Glutamatergic neuron (in vitro differentiated cells): ENCODE data around the gene VPS13A. TPM values are rescaled to one million over a fixed set of nuclear protein-coding genes. Genes with fewer than 3 reads are reported as not detected.

Experiments used
- DNase-seq: peaks from one replicate; pipeline ENCODE4 v3.0.0; 2022
- H3K27ac Mint-ChIP-seq: one replicate; pipeline ENCODE4 v1.8.0; 2020; ENCODE audit warnings: mild to moderate bottlenecking, mixed read lengths, inconsistent platforms; ENCODE audit not compliant: unreplicated experiment
- H3K27me3 Mint-ChIP-seq: one replicate; pipeline ENCODE4 v1.8.0; 2020; ENCODE audit warnings: mild to moderate bottlenecking, moderate library complexity, mixed read lengths, inconsistent platforms; ENCODE audit not compliant: unreplicated experiment
- H3K36me3 Mint-ChIP-seq: one replicate; pipeline ENCODE4 v1.8.0; 2020; ENCODE audit warnings: mild to moderate bottlenecking, mixed read lengths, inconsistent platforms; ENCODE audit not compliant: unreplicated experiment
- H3K4me1 Mint-ChIP-seq: one replicate; pipeline ENCODE4 v1.8.0; 2020; ENCODE audit warnings: mild to moderate bottlenecking, low read depth, mixed read lengths, inconsistent platforms; ENCODE audit not compliant: unreplicated experiment
- H3K4me3 Mint-ChIP-seq: one replicate; pipeline ENCODE4 v1.8.0; 2020; ENCODE audit warnings: mild to moderate bottlenecking, mixed read lengths, inconsistent platforms; ENCODE audit not compliant: unreplicated experiment
- H3K9me3 Mint-ChIP-seq: one replicate; pipeline ENCODE4 v1.8.0; 2020; ENCODE audit warnings: mild to moderate bottlenecking, moderate library complexity, mixed read lengths, inconsistent platforms; ENCODE audit not compliant: unreplicated experiment
- CTCF ChIP-seq: fragments of 200-600 bp; sonication (generic); IDR thresholded peaks from one replicate; pipeline ENCODE4 v1.5.0; 2021; ENCODE audit not compliant: partially characterized antibody, unreplicated experiment
- total RNA-seq: library from RNA; stranded (reverse); fragmentation: NEBNext Ultra II Directional; extraction: Animal tissue kit (Norgen Biotek cat#: 25700); gene quantifications from one replicate; pipeline ENCODE4 v1.2.1, GENCODE V29; 2021; ENCODE audit not compliant: unreplicated experiment

Gene VPS13A
- total RNA-seq, 1 donor from 2014 or later = 43.2 TPM

GRCh38 chr9:77212801-77213200 is 35.5 kb downstream of the VPS13A start:
- Mint-ChIP-seq H3K4me1 (no peaks in the 10 kb centered on the region), H3K9me3 (no peaks in the 10 kb centered on the region), H3K36me3 (no peaks in the 10 kb centered on the region), H3K27me3 (no peaks in the 10 kb centered on the region), H3K4me3 (no peak overlapping the region), H3K27ac (no peak overlapping the region)
- DNase-seq = no peak
- no peak for TF ChIP-seq CTCF

- no peak overlapping the region for H3K4me3 Mint-ChIP-seq
- no peak for DNase-seq
- no peaks in the 10 kb centered on the region for H3K27me3 Mint-ChIP-seq
- no peaks in the 10 kb centered on the region for H3K9me3 Mint-ChIP-seq
- no peak for TF ChIP-seq CTCF
- no peak overlapping the region for H3K27ac Mint-ChIP-seq
- H3K36me3 Mint-ChIP-seq = no peaks in the 10 kb centered on the region
- no peaks in the 10 kb centered on the region for H3K4me1 Mint-ChIP-seq
Observed at GRCh38 chr9:77215874-77216273, 38.5 kb downstream of the VPS13A start.

- H3K4me3 Mint-ChIP-seq = no peak overlapping the region
- no peaks in the 10 kb centered on the region for H3K27me3 Mint-ChIP-seq
- no peaks in the 10 kb centered on the region for H3K9me3 Mint-ChIP-seq
- DNase-seq = no peak
- no peaks in the 10 kb centered on the region for H3K36me3 Mint-ChIP-seq
- no peak overlapping the region for H3K27ac Mint-ChIP-seq
- no peaks in the 10 kb centered on the region for H3K4me1 Mint-ChIP-seq
- no peak for TF ChIP-seq CTCF
Observed at GRCh38 chr9:77218612-77219011, 41.3 kb downstream of the VPS13A start.

- no peak overlapping the region for H3K4me3 Mint-ChIP-seq
- H3K36me3 Mint-ChIP-seq = no peaks in the 10 kb centered on the region
- DNase-seq = no peak
- no peaks in the 10 kb centered on the region for H3K4me1 Mint-ChIP-seq
- H3K9me3 Mint-ChIP-seq = no peaks in the 10 kb centered on the region
- no peak for TF ChIP-seq CTCF
- H3K27me3 Mint-ChIP-seq = no peaks in the 10 kb centered on the region
- no peak overlapping the region for H3K27ac Mint-ChIP-seq
Observed at GRCh38 chr9:77221431-77221830, 44.1 kb downstream of the VPS13A start.

GRCh38 chr9:77224746-77225312 is 47.5 kb downstream of the VPS13A start:
- Mint-ChIP-seq H3K9me3 (no peaks in the 10 kb centered on the region), H3K27me3 (no peaks in the 10 kb centered on the region), H3K4me1 (no peaks in the 10 kb centered on the region), H3K27ac (no peak overlapping the region), H3K36me3 (peaks cover 6% of the 10 kb centered on the region), H3K4me3 (no peak overlapping the region)
- TF ChIP-seq CTCF = no peak
- no peak for DNase-seq
